Stomach (tissue), 9 donors: ENCODE results near the gene IGSF8. TPM values are rescaled to one million over a fixed set of nuclear protein-coding genes. Genes with fewer than 3 reads are reported as not detected.

Experiments
- DNase-seq, 2 donors: peaks; one replicate each; pipeline versions ENCODE4 v3.0.0 to v3.0.0-alpha.2; 2013 to 2019
- H3K27ac ChIP-seq, 5 donors: fragments of 200-600 bp in 4 of 5; sonication (generic) in 4 of 5; one replicate each; pipeline ENCODE4 v1.5.1; 2013 to 2019; ENCODE audit warnings: mild to moderate bottlenecking in 1 of 5, moderate library complexity in 1 of 5
- H3K27me3 ChIP-seq, 3 donors: fragments of 200-600 bp; sonication (generic); one replicate each; pipeline ENCODE4 v1.5.1; 2017 to 2019; ENCODE audit warnings: mixed run types in 1 of 3
- H3K36me3 ChIP-seq, 4 donors: fragments of 200-600 bp; sonication (generic); 1 replicate in 3 of 4; 2 replicates in 1 of 4; pipeline ENCODE4 v1.5.1; 2016 to 2019
- H3K4me1 ChIP-seq, 4 donors: fragments of 200-600 bp; sonication (generic); one replicate each; pipeline ENCODE4 v1.5.1; 2016 to 2019
- H3K4me3 ChIP-seq, 4 donors: fragments of 200-600 bp; sonication (generic) in 3 of 4; one replicate each; pipeline ENCODE4 v1.5.1; 2016 to 2019; ENCODE audit warnings: mild to moderate bottlenecking in 1 of 4
- H3K9me3 ChIP-seq, 4 donors: fragments of 200-600 bp; sonication (generic); one replicate each; pipeline ENCODE4 v1.5.1; 2016 to 2019
- CTCF ChIP-seq, 7 experiments: fragments of 450-650 bp in 4 of 7; fragments of 200-600 bp in 3 of 7; sonication (generic) in 3 of 7; IDR thresholded peaks; one replicate each; pipeline ENCODE4 v1.5.1; 2016 to 2019; ENCODE audit warnings: antibody characterized with exemption in 7 of 7, control low read depth in 2 of 7, mild to moderate bottlenecking in 1 of 7
- EP300 ChIP-seq: sonication (generic); formaldehyde crosslinking; IDR thresholded peaks from one replicate; pipeline ENCODE4 v1.6.1; 2017; ENCODE audit warnings: antibody characterized with exemption
- POLR2A ChIP-seq, 4 donors: fragments of 450-650 bp; IDR thresholded peaks; one replicate each; pipeline ENCODE4 v1.6.1; 2016; ENCODE audit warnings: antibody characterized with exemption in 4 of 4, control low read depth in 2 of 4, mild to moderate bottlenecking in 1 of 4, moderate library complexity in 1 of 4
- POLR2AphosphoS5 ChIP-seq, 3 donors: sonication (generic); formaldehyde crosslinking; IDR thresholded peaks; one replicate each; pipeline ENCODE4 v1.6.1; 2016; ENCODE audit warnings: antibody characterized with exemption in 3 of 3
- WGBS, 5 donors: extraction: QIAGEN DNeasy Blood & Tissue Kit in 3 of 5; methylation state at CpG; one replicate each; pipeline versions ENCODE4 v1.1.5 to v1.1.7; 2013 to 2018; 5-methylcytosine and 5-hydroxymethylcytosine counted together
- intact Hi-C: fragments of 100-400 bp; cut with DNase I; formaldehyde crosslinking; loops from one replicate; pipeline ENCODE4 v1.15.1; 2023; ENCODE audit warnings: low total_unique reads
- polyA plus RNA-seq, 3 donors: library from polyadenylated mRNA; stranded (reverse); fragments of 200-250 nt; gene quantifications; one replicate each; pipeline ENCODE4 v1.2.3, GENCODE V29; 2013
- total RNA-seq, 5 donors: library from RNA; depleted of rRNA; stranded (reverse); fragments of >200 nt; gene quantifications; one replicate each; pipeline versions ENCODE4 v1.1.0 to v1.2.3, GENCODE V29; 2014 to 2016
- donor health status: healthy with polysubstance abuse.
- donor health status: Bipolar disorder and iron deficiency.
- donor health status: healthy.

Gene IGSF8
- total and polyA plus RNA-seq, 8 donors, result 4.7 to 65.2 (median 14.8) TPM

- 56 to 65% (median 60%) methylated on average over 6 of the region's 6 CpGs for WGBS, 5 donors
- H3K9me3 ChIP-seq, result no peaks in the 10 kb centered on the region
- no peak overlapping the region for H3K4me3 ChIP-seq
- H3K27me3 ChIP-seq, result peaks cover 0 to 52% (median 16%) of the 10 kb centered on the region in 3 donors
- peaks cover 0 to 18% (median 15%) of the 10 kb centered on the region in 4 donors for H3K4me1 ChIP-seq
- intact Hi-C loops, result no loop called here
- TF ChIP-seq POLR2AphosphoS5 (IDR thresholded peaks at IDR 0.05) (no peak), CTCF (IDR thresholded peaks at IDR 0.05) (no peak), EP300 (no peak), POLR2A (IDR thresholded peaks at IDR 0.05) (no peak)
- no peak for DNase-seq
- H3K27ac ChIP-seq, result no peak overlapping the region
- no peaks in the 10 kb centered on the region for H3K36me3 ChIP-seq
These were observed 31.3 kb downstream of the IGSF8 start for GRCh38 chr1:160066829-160067745.

- peaks cover 0 to 5% (median 1%) of the 10 kb centered on the region in 4 donors for H3K4me1 ChIP-seq
- intact Hi-C loops, result no loop called here
- DNase-seq, result no peak
- no peaks in the 10 kb centered on the region for H3K36me3 ChIP-seq
- WGBS, 5 donors, result 38 to 60% (median 43%) methylated on average over 3 of the region's 3 CpGs
- no peak for TF ChIP-seq POLR2A (IDR thresholded peaks at IDR 0.05)
- TF ChIP-seq EP300, result no peak
- no peak for TF ChIP-seq POLR2AphosphoS5 (IDR thresholded peaks at IDR 0.05)
- TF ChIP-seq CTCF (IDR thresholded peaks at IDR 0.05), result no peak
- no peaks in the 10 kb centered on the region for H3K9me3 ChIP-seq
- H3K27me3 ChIP-seq, result peaks cover 0 to 54% (median 6%) of the 10 kb centered on the region in 3 donors
- H3K4me3 ChIP-seq, result no peak overlapping the region
- H3K27ac ChIP-seq, result no peak overlapping the region
These were observed 33.7 kb downstream of the IGSF8 start for GRCh38 chr1:160064746-160065145.

GRCh38 chr1:160064164-160064563 is 34.3 kb downstream of the IGSF8 start:
- intact Hi-C loops, result no loop called here
- Histone ChIP-seq H3K9me3 (no peaks in the 10 kb centered on the region), H3K4me1 (no peaks in the 10 kb centered on the region), H3K27ac (no peak overlapping the region), H3K4me3 (no peak overlapping the region), H3K36me3 (no peaks in the 10 kb centered on the region), H3K27me3 (peaks cover 0 to 48% (median under 1%) of the 10 kb centered on the region in 3 donors)
- 75 to 88% (median 83%) methylated on average over 3 of the region's 3 CpGs for WGBS, 5 donors
- no peak for TF ChIP-seq CTCF (IDR thresholded peaks at IDR 0.05)
- DNase-seq, result no peak

DNA sequence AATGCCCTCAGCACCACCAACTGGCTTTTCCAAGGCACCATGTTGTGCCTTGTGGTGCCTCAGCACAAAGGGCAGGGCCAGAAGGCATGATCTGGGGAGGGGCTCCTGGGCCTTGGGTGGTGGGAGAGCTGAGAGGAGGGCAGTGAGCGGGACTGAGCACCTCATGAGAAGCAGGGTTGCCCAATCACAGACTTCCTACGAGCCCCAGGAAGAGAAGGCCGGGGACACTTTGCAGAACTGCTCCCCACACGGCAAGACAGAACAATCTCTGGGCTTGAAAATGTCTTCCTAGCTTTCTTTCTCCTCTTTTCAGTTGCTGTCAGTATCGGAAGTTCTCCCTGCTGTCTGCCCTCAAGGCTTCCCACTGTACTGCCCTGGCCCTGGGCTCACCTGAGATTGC is 35.2 kb downstream of the IGSF8 start:
- WGBS, 5 donors, result 83 to 93% (median 91%) methylated on average over 5 of the region's 5 CpGs
- TF ChIP-seq POLR2A (IDR thresholded peaks at IDR 0.05) (no peak), EP300 (no peak), CTCF (IDR thresholded peaks at IDR 0.05) (no peak), POLR2AphosphoS5 (IDR thresholded peaks at IDR 0.05) (no peak)
- no peak overlapping the region for H3K27ac ChIP-seq
- H3K36me3 ChIP-seq, result no peaks in the 10 kb centered on the region
- H3K9me3 ChIP-seq, result no peaks in the 10 kb centered on the region
- H3K4me1 ChIP-seq, result no peaks in the 10 kb centered on the region
- H3K4me3 ChIP-seq, result no peak overlapping the region
- no peak for DNase-seq
- peaks cover 0 to 42% (median 0%) of the 10 kb centered on the region in 3 donors for H3K27me3 ChIP-seq
- intact Hi-C loops, result no loop called here
